Effector memory CD4-positive, alpha-beta T cell (primary cell): ENCODE measurements around the gene DUSP11.
"Not testable (repeated sequence)": the region's sequence is repeated elsewhere in the genome, so short reads cannot be mapped to it uniquely, and the experiment has no call there.

Experiments used
- DNase-seq, 3 donors: peaks; one replicate each; pipeline ENCODE4 v3.0.0-alpha.2; 2020
- H3K27ac ChIP-seq: 2 replicates; pipeline ENCODE4 v1.7.0; 2013; ENCODE audit warnings: mild to moderate bottlenecking, low read length, moderate library complexity; ENCODE audit not compliant: insufficient read depth, poor library complexity, severe bottlenecking
- H3K27me3 ChIP-seq: replicated peaks from 2 replicates; pipeline ENCODE4 v1.7.0; 2013; ENCODE audit warnings: mild to moderate bottlenecking, low read length; ENCODE audit not compliant: insufficient read depth, control insufficient read depth, poor library complexity, severe bottlenecking
- H3K36me3 ChIP-seq: 2 replicates; pipeline ENCODE4 v1.7.0; 2013; ENCODE audit warnings: mild to moderate bottlenecking, low read length, moderate library complexity; ENCODE audit not compliant: control insufficient read depth, insufficient read depth
- H3K4me1 ChIP-seq: 2 replicates; pipeline ENCODE4 v1.7.0; 2013; ENCODE audit warnings: low read length, mild to moderate bottlenecking; ENCODE audit not compliant: control insufficient read depth, insufficient read depth, poor library complexity, severe bottlenecking
- H3K4me3 ChIP-seq: 2 replicates; pipeline ENCODE4 v1.7.0; 2013; ENCODE audit warnings: low read length, low read depth, mild to moderate bottlenecking; ENCODE audit not compliant: insufficient read depth, poor library complexity, severe bottlenecking
- H3K9me3 ChIP-seq: 2 replicates; pipeline ENCODE4 v1.7.0; 2013; ENCODE audit warnings: mild to moderate bottlenecking, low read length, moderate library complexity; ENCODE audit not compliant: control insufficient read depth

Gene DUSP11

GRCh38 chr2:73754332-73754731, 25.6 kb downstream of the DUSP11 start:
- not testable (repeated sequence) for H3K36me3 ChIP-seq, H3K27ac ChIP-seq

GRCh38 chr2:73749314-73749713, 30.6 kb downstream of the DUSP11 start:
- DNase-seq, result no peak

More at GRCh38 chr2:73754332-73754731, 25.6 kb downstream of the DUSP11 start:
- DNase-seq, H3K4me1 ChIP-seq, H3K9me3 ChIP-seq, H3K4me3 ChIP-seq, H3K27me3 ChIP-seq: not testable (repeated sequence)

GRCh38 chr2:73746877-73747208, 33.1 kb downstream of the DUSP11 start:
- peaks cover 16% of the 10 kb centered on the region for H3K36me3 ChIP-seq
- no peaks in the 10 kb centered on the region for H3K27me3 ChIP-seq
- H3K4me1 ChIP-seq, result no peaks in the 10 kb centered on the region
- no peak for DNase-seq
- no peaks in the 10 kb centered on the region for H3K9me3 ChIP-seq
- no peak overlapping the region for H3K4me3 ChIP-seq
- H3K27ac ChIP-seq, result no peak overlapping the region

More at GRCh38 chr2:73749314-73749713, 30.6 kb downstream of the DUSP11 start:
- Histone ChIP-seq H3K4me3 (no peak overlapping the region), H3K27ac (no peak overlapping the region), H3K36me3 (peaks cover 19% of the 10 kb centered on the region), H3K9me3 (no peaks in the 10 kb centered on the region), H3K4me1 (no peaks in the 10 kb centered on the region), H3K27me3 (no peaks in the 10 kb centered on the region)

- no peak overlapping the region for H3K4me3 ChIP-seq
These were observed 33.7 kb downstream of the DUSP11 start for GRCh38 chr2:73746015-73746876.

GRCh38 chr2:73740767-73741166, 39.1 kb downstream of the DUSP11 start:
- no peak for DNase-seq
- Histone ChIP-seq H3K4me3 (no peak overlapping the region), H3K27ac (no peak overlapping the region), H3K27me3 (no peaks in the 10 kb centered on the region), H3K4me1 (peaks cover 4% of the 10 kb centered on the region), H3K9me3 (no peaks in the 10 kb centered on the region), H3K36me3 (peaks cover 5% of the 10 kb centered on the region)

More at GRCh38 chr2:73746015-73746876, 33.7 kb downstream of the DUSP11 start:
- Histone ChIP-seq H3K4me1 (no peaks in the 10 kb centered on the region), H3K27me3 (no peaks in the 10 kb centered on the region), H3K36me3 (peaks cover 16% of the 10 kb centered on the region), H3K27ac (no peak overlapping the region), H3K9me3 (no peaks in the 10 kb centered on the region)
- DNase-seq, result no peak

GRCh38 chr2:73739101-73739500, 40.8 kb downstream of the DUSP11 start:
- Histone ChIP-seq H3K4me3 (no peak overlapping the region), H3K27me3 (no peaks in the 10 kb centered on the region), H3K4me1 (peaks cover 4% of the 10 kb centered on the region), H3K27ac (no peak overlapping the region), H3K36me3 (no peaks in the 10 kb centered on the region), H3K9me3 (no peaks in the 10 kb centered on the region)
- no peak for DNase-seq

GRCh38 chr2:73736855-73737779, 42.8 kb downstream of the DUSP11 start, which contains the start of gene TPRKB:
TSS of gene TPRKB (minus strand) at chr2:73737345. CDS start at chr2:73734569, 2,776 bp downstream.
- Histone ChIP-seq H3K27me3 (no peaks in the 10 kb centered on the region), H3K4me3 (peak within 1 kb of the TSS; percentile 69), H3K27ac (peak within 1 kb of the TSS; percentile 58), H3K36me3 (peaks cover 8% of the 10 kb centered on the region), H3K4me1 (peaks cover 4% of the 10 kb centered on the region), H3K9me3 (no peaks in the 10 kb centered on the region)
- peak; percentile 88 to 90 (median 90) for DNase-seq

GRCh38 chr2:73736378-73736777, 43.5 kb downstream of the DUSP11 start:
- peak overlapping the region; percentile 69 for H3K4me3 ChIP-seq
- H3K27me3 ChIP-seq, result no peaks in the 10 kb centered on the region
- no peaks in the 10 kb centered on the region for H3K9me3 ChIP-seq
- peak overlapping the region; percentile 58 for H3K27ac ChIP-seq
- H3K36me3 ChIP-seq, result peaks cover 16% of the 10 kb centered on the region
- H3K4me1 ChIP-seq, result peaks cover 4% of the 10 kb centered on the region
- DNase-seq, result no peak

GRCh38 chr2:73730810-73731209, 49.1 kb downstream of the DUSP11 start:
- no peak for DNase-seq
- no peaks in the 10 kb centered on the region for H3K4me1 ChIP-seq
- no peaks in the 10 kb centered on the region for H3K9me3 ChIP-seq
- no peaks in the 10 kb centered on the region for H3K27me3 ChIP-seq
- H3K4me3 ChIP-seq, result no peak overlapping the region
- no peak overlapping the region for H3K27ac ChIP-seq
- H3K36me3 ChIP-seq, result peaks cover 29% of the 10 kb centered on the region
